Ishikawa (cell line): ENCODE measurements around the gene PLK3.

Source experiments
- CEBPB ChIP-seq: IDR thresholded peaks from 2 replicates; pipeline ENCODE4 v1.6.1; 2012
- EP300 ChIP-seq: IDR thresholded peaks from 2 replicates; pipeline ENCODE4 v1.6.1; 2012; ENCODE audit warnings: borderline replicate concordance
- ZBTB7A ChIP-seq: IDR thresholded peaks from 2 replicates; pipeline ENCODE4 v1.6.1; 2012; ENCODE audit warnings: low read depth

GRCh38 chr1:44784094-44785028 lies 15.8 kb upstream of the PLK3 start:
- TF ChIP-seq ZBTB7A, result no peak
- TF ChIP-seq EP300, result no peak
- no peak for TF ChIP-seq CEBPB
